ENCODE data around the gene USP27X.

USP27X gene

GRCh38 chrX:49879656-49880277, 483 bp downstream of the USP27X start:
- peak; percentile 8 for DNase-seq
- in situ Hi-C loops (cut with MboI; ENCODE audit: low pct_unique_long_range_greater_than_20kb, low sequenced_read_pairs) = no loop called here

GRCh38 chrX:49880668-49881067, 1.4 kb downstream of the USP27X start:
- in situ Hi-C loops (cut with MboI; ENCODE audit: low pct_unique_long_range_greater_than_20kb, low sequenced_read_pairs) = no loop called here
- no peak for DNase-seq

- peak; percentile 92 for DNase-seq
- in situ Hi-C loops (cut with MboI; ENCODE audit: low pct_unique_long_range_greater_than_20kb, low sequenced_read_pairs) = no loop called here
These were observed 5.1 kb downstream of the USP27X start for GRCh38 chrX:49884290-49884862.

- in situ Hi-C loops (cut with MboI; ENCODE audit: low pct_unique_long_range_greater_than_20kb, low sequenced_read_pairs) = no loop called here
- peak; percentile 74 for DNase-seq
These were observed 13.3 kb downstream of the USP27X start for GRCh38 chrX:49892542-49892941.

GRCh38 chrX:49896951-49897350, 17.7 kb downstream of the USP27X start:
- in situ Hi-C loops (cut with MboI; ENCODE audit: low pct_unique_long_range_greater_than_20kb, low sequenced_read_pairs) = no loop called here
- no peak for DNase-seq

GRCh38 chrX:49901048-49901447, 21.8 kb downstream of the USP27X start:
- in situ Hi-C loops (cut with MboI; ENCODE audit: low pct_unique_long_range_greater_than_20kb, low sequenced_read_pairs) = no loop called here
- no peak for DNase-seq

GRCh38 chrX:49910344-49910743, 31.1 kb downstream of the USP27X start:
- DNase-seq = peak; percentile 56
- in situ Hi-C loops (cut with MboI; ENCODE audit: low pct_unique_long_range_greater_than_20kb, low sequenced_read_pairs) = no loop called here

GRCh38 chrX:49912086-49912485, 32.8 kb downstream of the USP27X start:
- in situ Hi-C loops (cut with MboI; ENCODE audit: low pct_unique_long_range_greater_than_20kb, low sequenced_read_pairs) = no loop called here

GRCh38 chrX:49912861-49913260, 33.6 kb downstream of the USP27X start:
- DNase-seq = no peak
- in situ Hi-C loops (cut with MboI; ENCODE audit: low pct_unique_long_range_greater_than_20kb, low sequenced_read_pairs) = no loop called here

More at GRCh38 chrX:49912086-49912485, 32.8 kb downstream of the USP27X start:
- DNase-seq = no peak

GRCh38 chrX:49915361-49916222, 36.3 kb downstream of the USP27X start:
- DNase-seq = peak; percentile 68
- in situ Hi-C loops (cut with MboI; ENCODE audit: low pct_unique_long_range_greater_than_20kb, low sequenced_read_pairs) = no loop called here

GRCh38 chrX:49919617-49920016, 40.3 kb downstream of the USP27X start:
- peak; percentile 63 for DNase-seq
- in situ Hi-C loops (cut with MboI; ENCODE audit: low pct_unique_long_range_greater_than_20kb, low sequenced_read_pairs) = no loop called here

GRCh38 chrX:49921109-49921508, 41.8 kb downstream of the USP27X start:
- in situ Hi-C loops (cut with MboI; ENCODE audit: low pct_unique_long_range_greater_than_20kb, low sequenced_read_pairs) = no loop called here
- no peak for DNase-seq

- in situ Hi-C loops (cut with MboI; ENCODE audit: low pct_unique_long_range_greater_than_20kb, low sequenced_read_pairs) = no loop called here
- peak; percentile 99 for DNase-seq
These were observed 43.3 kb downstream of the USP27X start, which contains the start of gene CLCN5 for GRCh38 chrX:49922291-49923241. Gene CLCN5, plus strand, starts transcription at chrX:49922596. Its CDS starts 2,703 bp downstream, at chrX:49925299.

- in situ Hi-C loops (cut with MboI; ENCODE audit: low pct_unique_long_range_greater_than_20kb, low sequenced_read_pairs) = no loop called here
- DNase-seq = no peak
These were observed 45.9 kb downstream of the USP27X start for GRCh38 chrX:49925176-49925575.

GRCh38 chrX:49930039-49930438, 50.8 kb downstream of the USP27X start:
- in situ Hi-C loops (cut with MboI; ENCODE audit: low pct_unique_long_range_greater_than_20kb, low sequenced_read_pairs) = no loop called here
- no peak for DNase-seq

Measured in KBM-7 (cell line).